GM12891 (cell line): Measurements from ENCODE around the gene CHST6.
A peak's percentile ranks its signal among the peaks of the same experiment; 100 is the strongest.
"Not testable (repeated sequence)": the region's sequence is repeated elsewhere in the genome, so short reads cannot be mapped to it uniquely, and the experiment has no call there.

Experiments
- DNase-seq: peaks from one replicate; pipeline ENCODE4 v3.0.0; 2011; ENCODE audit warnings: low spot score; ENCODE audit not compliant: insufficient read length
- FAIRE-seq: peaks from 2 replicates; lab custom pipeline; 2011; peaks lifted over from hg19 to GRCh38; lab: Jason Lieb, UNC
- PAX5 ChIP-seq: IDR thresholded peaks from 2 replicates; pipeline ENCODE4 v1.6.1; 2011; ENCODE audit warnings: low read length, moderate library complexity, mild to moderate bottlenecking; ENCODE audit not compliant: insufficient read depth, severe bottlenecking
- POLR2A ChIP-seq: IDR thresholded peaks from 2 replicates; pipeline ENCODE4 v1.6.1; 2011; ENCODE audit warnings: low read depth, low read length, control low read depth
- POLR2AphosphoS5 ChIP-seq: IDR thresholded peaks from 2 replicates; pipeline ENCODE4 v1.6.1; 2011; ENCODE audit warnings: low read depth, low read length, control low read depth
- POU2F2 ChIP-seq: IDR thresholded peaks from 2 replicates; pipeline ENCODE4 v1.6.1; 2011; ENCODE audit warnings: low read depth, mild to moderate bottlenecking, control low read depth, low read length, moderate library complexity
- SPI1 ChIP-seq: IDR thresholded peaks from 2 replicates; pipeline ENCODE4 v1.6.1; 2011; ENCODE audit warnings: low read depth, low read length, control low read depth
- TAF1 ChIP-seq: IDR thresholded peaks from 2 replicates; pipeline ENCODE4 v1.6.1; 2011; ENCODE audit warnings: low read depth, low read length, control low read depth

The CHST6 gene

DNA sequence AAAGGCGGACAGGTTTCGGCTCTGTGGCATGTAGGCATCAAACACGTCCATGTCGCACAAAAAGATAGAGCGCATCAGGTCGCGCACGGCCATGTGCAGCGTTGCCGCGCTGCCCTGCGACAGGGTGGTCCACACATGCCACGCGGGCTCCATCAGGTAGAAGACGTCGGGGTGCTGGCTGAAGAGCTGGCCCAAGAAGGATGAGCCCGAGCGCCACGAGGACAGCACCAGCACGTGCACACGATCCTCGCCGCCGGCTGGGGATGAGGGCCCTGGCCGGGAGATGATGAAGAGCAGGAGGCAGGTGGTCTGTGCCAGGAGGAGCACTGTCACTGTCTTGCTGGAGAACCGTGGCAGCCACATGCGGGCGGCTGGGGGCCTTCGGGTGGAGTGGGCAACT, 34.7 kb upstream of the CHST6 start:
- TF ChIP-seq POLR2AphosphoS5 (no peak), POLR2A (no peak), POU2F2 (no peak), TAF1 (no peak), PAX5 (no peak), SPI1 (no peak)
- DNase-seq (no peak), FAIRE-seq (no peak)

DNA sequence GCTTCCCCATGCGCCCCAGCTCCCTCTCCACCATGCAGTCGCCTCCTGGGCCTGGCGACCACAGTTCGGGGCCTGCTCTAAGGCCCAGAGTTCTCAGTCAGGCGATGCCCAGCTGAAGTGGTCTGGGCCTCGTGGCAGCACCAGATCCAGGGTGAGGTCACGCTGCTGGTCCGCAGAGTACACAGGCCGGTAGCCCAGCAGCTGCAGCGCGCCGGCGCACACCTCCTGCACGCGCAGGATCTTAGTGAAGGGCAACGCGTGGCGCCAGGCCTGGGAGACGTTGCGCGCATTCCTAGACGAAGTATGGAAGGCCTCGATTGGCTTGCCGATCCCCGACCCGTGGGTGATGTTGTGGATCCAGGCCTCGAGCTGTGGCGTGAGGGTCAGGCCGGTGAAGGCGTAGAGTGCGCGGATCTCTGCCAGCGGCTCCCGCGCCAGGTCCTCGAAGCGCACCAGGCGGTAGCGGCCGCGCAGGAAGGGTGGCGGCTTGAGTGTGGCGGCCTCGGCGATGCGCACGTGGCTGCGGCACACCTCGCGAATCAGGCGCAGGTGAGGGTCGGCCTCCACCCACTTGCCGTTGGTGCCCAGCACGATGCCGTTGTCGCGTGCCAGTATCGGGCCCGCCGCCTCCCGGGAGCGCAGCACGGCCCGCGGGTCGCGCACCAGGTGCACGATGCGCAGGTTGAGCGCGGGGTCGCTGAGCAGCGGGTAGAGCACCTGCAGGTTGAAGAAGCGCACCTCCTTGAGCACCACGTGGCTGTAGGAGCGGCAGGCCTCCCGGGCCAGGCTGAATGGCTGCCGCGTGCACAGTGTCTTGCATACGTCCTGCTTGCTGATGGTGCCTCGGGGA, 34.0 kb upstream of the CHST6 start:
- TF ChIP-seq SPI1: no peak
- TF ChIP-seq POU2F2: no peak
- no peak for TF ChIP-seq TAF1
- TF ChIP-seq POLR2A: no peak
- TF ChIP-seq POLR2AphosphoS5: no peak
- TF ChIP-seq PAX5: no peak
- DNase-seq: no peak
- FAIRE-seq: no peak

GRCh38 chr16:75527825-75528299, 32.6 kb upstream of the CHST6 start:
- TF ChIP-seq SPI1: peak; percentile 36
- TF ChIP-seq TAF1: no peak
- TF ChIP-seq PAX5: no peak
- DNase-seq: no peak
- no peak for FAIRE-seq

DNA sequence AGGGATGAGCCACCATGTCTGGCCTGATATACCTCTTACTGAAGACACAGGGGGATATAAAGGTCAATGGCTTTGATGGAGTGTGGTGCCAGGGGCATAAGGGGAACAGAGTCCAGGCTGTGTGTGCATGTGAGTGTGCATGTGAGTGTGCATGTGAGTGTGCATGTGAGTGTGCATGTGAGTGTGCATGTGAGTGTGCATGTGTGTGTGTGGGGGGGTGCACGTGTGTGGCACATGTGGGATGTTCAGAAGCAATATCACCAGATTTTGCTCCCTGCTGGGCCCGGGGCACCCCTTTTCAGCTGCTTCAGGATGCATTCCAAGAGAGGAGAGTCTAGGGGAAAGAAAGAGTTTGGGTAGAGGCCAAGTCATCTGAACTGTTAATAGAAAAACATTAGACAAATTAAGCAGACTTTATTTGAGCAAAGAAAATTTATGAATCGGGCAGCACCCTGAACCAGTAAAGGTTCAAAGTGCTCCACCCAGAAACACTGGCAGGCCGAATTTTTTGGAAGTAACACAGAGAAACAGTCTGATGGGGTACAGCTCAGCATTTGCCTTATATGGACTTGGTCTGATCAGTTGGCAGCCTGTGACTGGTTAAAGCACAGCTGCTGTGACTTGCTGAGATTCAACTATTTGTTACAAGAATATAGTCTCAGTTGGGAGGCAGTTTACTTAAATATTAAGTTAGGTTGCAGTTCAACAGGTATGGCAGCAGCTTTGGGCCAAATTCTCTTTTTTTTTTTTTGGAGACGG, 31.0 kb upstream of the CHST6 start:
- TF ChIP-seq SPI1 (no peak), POLR2A (no peak)
- DNase-seq: no peak
- no peak for FAIRE-seq

DNA sequence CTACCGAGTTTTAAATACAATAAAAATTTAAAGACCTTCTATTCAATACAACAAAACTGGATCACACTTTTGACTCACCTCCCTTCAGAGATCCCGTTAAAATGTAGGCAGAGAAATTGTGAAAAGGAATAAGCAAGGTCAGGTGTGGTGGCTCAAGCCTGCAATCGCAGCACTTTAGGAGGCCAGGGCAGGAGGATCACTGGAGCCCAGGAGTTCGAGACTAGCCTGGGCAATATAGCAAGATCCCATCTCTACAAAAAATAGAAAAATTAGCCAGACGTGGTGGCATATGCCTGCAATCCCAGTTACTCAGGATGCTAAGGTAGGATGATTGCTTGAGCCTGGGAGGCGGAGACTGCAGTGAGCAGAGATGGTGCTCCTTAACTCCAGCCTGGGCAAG, 23.9 kb upstream of the CHST6 start:
- DNase-seq (no peak), FAIRE-seq (no peak)
- no peak for TF ChIP-seq POLR2AphosphoS5

DNA sequence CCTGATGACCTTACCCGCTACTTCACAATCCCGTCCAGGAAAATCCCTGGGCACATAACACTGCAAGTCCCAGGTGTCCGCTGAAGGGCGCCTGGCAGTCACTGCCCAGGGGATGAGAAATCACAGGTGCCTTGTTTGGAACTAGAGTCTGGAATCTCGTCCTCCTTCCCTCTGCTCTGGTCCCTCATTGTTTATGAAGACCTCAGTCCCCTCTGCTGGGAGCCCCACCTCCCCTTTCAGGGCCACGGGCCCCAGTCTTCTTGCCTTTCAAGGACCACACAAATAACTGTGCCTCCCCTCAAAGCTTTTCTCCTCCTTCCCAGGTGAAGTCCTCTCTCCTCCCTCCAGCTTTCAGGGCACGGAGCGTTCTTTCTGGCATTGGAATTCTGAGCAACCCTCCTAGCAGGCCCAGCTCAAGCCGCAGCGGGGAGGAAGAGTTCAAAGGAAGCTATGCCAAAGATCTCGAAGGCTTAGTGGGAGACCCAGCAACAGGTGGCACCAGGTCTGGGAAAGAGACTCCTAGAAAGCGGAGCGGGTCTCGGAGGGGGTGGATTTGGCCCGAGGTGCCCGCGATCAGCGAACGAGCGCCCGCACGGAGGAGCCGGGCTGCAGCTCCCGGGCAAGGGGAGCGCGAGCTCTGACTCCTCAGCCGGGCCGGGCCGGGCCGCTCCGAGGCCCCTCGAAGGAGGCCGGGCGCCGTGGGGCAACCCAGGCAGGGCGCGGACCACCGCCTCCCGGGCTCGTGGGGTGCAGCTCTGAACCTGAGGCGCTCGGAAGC, 21.1 kb upstream of the CHST6 start:
- peak; percentile 70 for FAIRE-seq
- DNase-seq: not testable (repeated sequence)

DNA sequence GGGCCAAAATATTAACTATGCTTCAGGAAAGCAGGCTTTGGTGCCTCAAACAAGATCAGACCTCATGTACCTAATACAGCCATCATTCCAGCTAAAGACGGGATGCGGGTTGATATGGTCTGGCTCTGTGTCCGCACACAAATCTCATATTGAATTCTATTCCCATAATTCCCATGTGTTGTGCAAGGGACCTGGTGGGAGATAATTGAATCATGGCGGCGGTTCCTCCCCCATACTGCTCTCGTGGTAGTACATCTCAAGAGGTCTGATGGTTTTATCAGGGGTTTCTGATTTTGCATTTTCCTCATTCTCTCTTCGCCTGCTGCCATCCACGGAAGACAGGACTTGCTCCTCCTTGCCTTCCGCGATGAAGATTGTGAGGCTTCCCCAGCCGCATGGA, 19.1 kb upstream of the CHST6 start:
- DNase-seq (no peak), FAIRE-seq (no peak)
- TF ChIP-seq POU2F2 (no peak), POLR2AphosphoS5 (no peak), TAF1 (no peak), PAX5 (no peak), POLR2A (no peak), SPI1 (no peak)

DNA sequence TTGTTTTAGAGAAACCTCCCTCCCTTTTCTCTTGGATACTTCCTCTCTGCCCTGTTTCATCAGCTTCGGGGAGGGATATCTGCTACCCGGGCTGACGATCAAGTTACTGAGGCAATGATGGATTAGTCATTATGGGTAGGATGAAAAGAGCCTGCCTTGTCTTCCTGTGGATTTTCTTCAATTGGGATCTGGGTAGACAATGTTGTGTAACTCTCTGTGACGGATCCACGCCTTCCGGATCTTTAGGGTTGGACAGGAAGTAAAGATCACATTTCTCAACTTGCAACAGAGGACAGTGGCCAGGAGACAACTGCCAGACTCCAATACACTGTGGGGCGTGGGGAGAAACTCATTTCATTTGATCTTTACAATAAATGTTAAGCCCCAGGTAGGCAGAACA, 11.3 kb upstream of the CHST6 start:
- FAIRE-seq: no peak
- TF ChIP-seq POLR2A: no peak
- TF ChIP-seq SPI1: no peak
- no peak for TF ChIP-seq PAX5
- no peak for TF ChIP-seq POU2F2
- no peak for TF ChIP-seq POLR2AphosphoS5
- no peak for DNase-seq

- FAIRE-seq (no peak), DNase-seq (no peak)
- TF ChIP-seq POLR2AphosphoS5 (no peak), POLR2A (no peak), TAF1 (no peak), PAX5 (no peak), SPI1 (no peak), POU2F2 (no peak)
Observed at GRCh38 chr16:75506107-75506506, 10.9 kb upstream of the CHST6 start.

DNA sequence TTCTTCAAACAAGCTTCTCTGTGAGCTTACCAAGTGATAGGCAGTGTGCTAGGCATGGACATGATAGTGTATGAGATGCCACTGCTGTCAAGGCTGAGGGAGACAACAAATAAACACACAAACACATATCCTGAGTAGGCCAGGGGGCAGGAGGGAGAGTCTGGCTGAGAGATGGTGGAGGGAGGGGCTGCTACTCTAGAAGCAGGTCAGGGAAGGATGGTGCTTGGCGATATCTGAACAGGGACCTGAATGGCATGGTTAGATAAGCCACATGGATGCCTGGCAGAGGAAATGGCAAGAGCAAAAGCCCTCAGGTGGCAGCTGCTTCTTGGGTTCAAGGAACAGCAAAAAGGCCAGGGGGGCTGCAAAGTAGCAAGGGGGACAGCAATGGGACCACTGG, 8.6 kb upstream of the CHST6 start:
- FAIRE-seq: no peak

More for the DNA sequence above, 8.6 kb upstream of the CHST6 start:
- TF ChIP-seq SPI1: no peak
- TF ChIP-seq PAX5: no peak
- no peak for TF ChIP-seq TAF1
- TF ChIP-seq POLR2AphosphoS5: no peak
- no peak for TF ChIP-seq POLR2A
- TF ChIP-seq POU2F2: no peak
- no peak for DNase-seq
